Measurements from ENCODE around the gene FGGY.

The FGGY gene

GRCh38 chr1:59498640-59499039 is 201.7 kb downstream of the FGGY start (continued):
- TF ChIP-seq ZNF830 (tag by site-specific recombination; IDR thresholded peaks at IDR 0.05; ENCODE audit: low read depth) (no peak), ZNF785 (tag by site-specific recombination; IDR thresholded peaks at IDR 0.05) (no peak), ZNF394 (tag by site-specific recombination; IDR thresholded peaks at IDR 0.05; ENCODE audit: borderline replicate concordance) (no peak), SETDB1 (IDR thresholded peaks at IDR 0.05; ENCODE audit: insufficient read length, low read length) (no peak), KLF7 (tag by site-specific recombination; IDR thresholded peaks at IDR 0.05; ENCODE audit: borderline replicate concordance) (no peak), ZNF169 (tag by site-specific recombination; IDR thresholded peaks at IDR 0.05) (no peak), OSR2 (tag by site-specific recombination; IDR thresholded peaks at IDR 0.05) (no peak), ZNF174 (tag by site-specific recombination; IDR thresholded peaks at IDR 0.05) (no peak), SCRT2 (tag by site-specific recombination; IDR thresholded peaks at IDR 0.05) (no peak), SCRT1 (tag by site-specific recombination; IDR thresholded peaks at IDR 0.05; ENCODE audit: borderline replicate concordance) (no peak), ZEB2 (tag by site-specific recombination; IDR thresholded peaks at IDR 0.05) (peak; percentile 63), ZNF239 (tag by site-specific recombination; IDR thresholded peaks at IDR 0.05) (no peak), ZNF280D (tag by site-specific recombination; IDR thresholded peaks at IDR 0.05) (no peak), ZNF548 (tag by site-specific recombination; IDR thresholded peaks at IDR 0.05) (no peak), ZNF23 (tag by site-specific recombination; IDR thresholded peaks at IDR 0.05; ENCODE audit: borderline replicate concordance) (no peak), ZNF768 (tag by site-specific recombination; IDR thresholded peaks at IDR 0.05) (no peak), ZNF155 (tag by site-specific recombination; IDR thresholded peaks at IDR 0.05) (no peak), ZNF146 (tag by site-specific recombination; IDR thresholded peaks at IDR 0.05) (no peak), ZNF335 (tag by site-specific recombination; conservative IDR thresholded peaks at IDR 0.05) (no peak), BCL11A (tag by site-specific recombination; IDR thresholded peaks at IDR 0.05; ENCODE audit: low read depth) (no peak), MEIS1 (CRISPR knock-in tag; IDR thresholded peaks at IDR 0.05; ENCODE audit: borderline replicate concordance) (no peak), ZNF341 (tag by site-specific recombination; IDR thresholded peaks at IDR 0.05; ENCODE audit: low read depth) (no peak), MZF1 (tag by site-specific recombination; IDR thresholded peaks at IDR 0.05; ENCODE audit: borderline replicate concordance) (peak; percentile 69; the same call in 1 of the 2 replicates), ZNF214 (tag by site-specific recombination; IDR thresholded peaks at IDR 0.05; ENCODE audit: borderline replicate concordance) (no peak), ZNF132 (tag by site-specific recombination; IDR thresholded peaks at IDR 0.05; ENCODE audit: borderline replicate concordance) (no peak), ZNF530 (tag by site-specific recombination; IDR thresholded peaks at IDR 0.05; ENCODE audit: low read depth) (no peak), WT1 (tag by site-specific recombination; IDR thresholded peaks at IDR 0.05) (no peak), ZNF777 (tag by site-specific recombination; IDR thresholded peaks at IDR 0.05; ENCODE audit: borderline replicate concordance) (no peak), ZNF692 (tag by site-specific recombination; IDR thresholded peaks at IDR 0.05) (peak; percentile 66), ZNF48 (tag by site-specific recombination; IDR thresholded peaks at IDR 0.05) (no peak), ZNF311 (tag by site-specific recombination; IDR thresholded peaks at IDR 0.05; ENCODE audit: borderline replicate concordance) (no peak), GLIS1 (tag by site-specific recombination; IDR thresholded peaks at IDR 0.05) (peak; percentile 10; the same call in 1 of the 2 replicates)
- TF ChIP-seq, protein P1, sequence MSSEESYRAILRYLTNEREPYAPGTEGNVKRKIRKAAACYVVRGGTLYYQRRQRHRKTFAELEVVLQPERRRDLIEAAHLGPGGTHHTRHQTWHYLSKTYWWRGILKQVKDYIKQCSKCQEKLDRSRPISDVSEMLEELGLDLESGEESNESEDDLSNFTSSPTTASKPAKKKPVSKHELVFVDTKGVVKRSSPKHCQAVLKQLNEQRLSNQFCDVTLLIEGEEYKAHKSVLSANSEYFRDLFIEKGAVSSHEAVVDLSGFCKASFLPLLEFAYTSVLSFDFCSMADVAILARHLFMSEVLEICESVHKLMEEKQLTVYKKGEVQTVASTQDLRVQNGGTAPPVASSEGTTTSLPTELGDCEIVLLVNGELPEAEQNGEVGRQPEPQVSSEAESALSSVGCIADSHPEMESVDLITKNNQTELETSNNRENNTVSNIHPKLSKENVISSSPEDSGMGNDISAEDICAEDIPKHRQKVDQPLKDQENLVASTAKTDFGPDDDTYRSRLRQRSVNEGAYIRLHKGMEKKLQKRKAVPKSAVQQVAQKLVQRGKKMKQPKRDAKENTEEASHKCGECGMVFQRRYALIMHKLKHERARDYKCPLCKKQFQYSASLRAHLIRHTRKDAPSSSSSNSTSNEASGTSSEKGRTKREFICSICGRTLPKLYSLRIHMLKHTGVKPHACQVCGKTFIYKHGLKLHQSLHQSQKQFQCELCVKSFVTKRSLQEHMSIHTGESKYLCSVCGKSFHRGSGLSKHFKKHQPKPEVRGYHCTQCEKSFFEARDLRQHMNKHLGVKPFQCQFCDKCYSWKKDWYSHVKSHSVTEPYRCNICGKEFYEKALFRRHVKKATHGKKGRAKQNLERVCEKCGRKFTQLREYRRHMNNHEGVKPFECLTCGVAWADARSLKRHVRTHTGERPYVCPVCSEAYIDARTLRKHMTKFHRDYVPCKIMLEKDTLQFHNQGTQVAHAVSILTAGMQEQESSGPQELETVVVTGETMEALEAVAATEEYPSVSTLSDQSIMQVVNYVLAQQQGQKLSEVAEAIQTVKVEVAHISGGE (tag by site-specific recombination; conservative IDR thresholded peaks at IDR 0.05; ENCODE audit: low read depth), result no peak

Data from HEK293 (cell line).